DOHH2 (cell line): ENCODE results near the gene SLBP.

ENCODE experiments used
- EZH2phosphoT487 ChIP-seq: fragments of 200-600 bp; sonication (generic); IDR thresholded peaks from 2 replicates; pipeline ENCODE4 v1.6.1; 2017; ENCODE audit warnings: borderline replicate concordance, mild to moderate bottlenecking, antibody characterized with exemption, low read length, moderate library complexity, mixed read lengths
- TF ChIP-seq, protein P1 (sequence below): fragments of 200-600 bp; sonication (generic); IDR thresholded peaks from one replicate; pipeline ENCODE4 v1.5.1; 2014; ENCODE audit warnings: antibody characterized with exemption, mild to moderate bottlenecking, low read depth, low read length; ENCODE audit not compliant: poor library complexity, severe bottlenecking

GRCh38 chr4:1736812-1737211, 24.7 kb upstream of the SLBP start:
- TF ChIP-seq, protein P1, sequence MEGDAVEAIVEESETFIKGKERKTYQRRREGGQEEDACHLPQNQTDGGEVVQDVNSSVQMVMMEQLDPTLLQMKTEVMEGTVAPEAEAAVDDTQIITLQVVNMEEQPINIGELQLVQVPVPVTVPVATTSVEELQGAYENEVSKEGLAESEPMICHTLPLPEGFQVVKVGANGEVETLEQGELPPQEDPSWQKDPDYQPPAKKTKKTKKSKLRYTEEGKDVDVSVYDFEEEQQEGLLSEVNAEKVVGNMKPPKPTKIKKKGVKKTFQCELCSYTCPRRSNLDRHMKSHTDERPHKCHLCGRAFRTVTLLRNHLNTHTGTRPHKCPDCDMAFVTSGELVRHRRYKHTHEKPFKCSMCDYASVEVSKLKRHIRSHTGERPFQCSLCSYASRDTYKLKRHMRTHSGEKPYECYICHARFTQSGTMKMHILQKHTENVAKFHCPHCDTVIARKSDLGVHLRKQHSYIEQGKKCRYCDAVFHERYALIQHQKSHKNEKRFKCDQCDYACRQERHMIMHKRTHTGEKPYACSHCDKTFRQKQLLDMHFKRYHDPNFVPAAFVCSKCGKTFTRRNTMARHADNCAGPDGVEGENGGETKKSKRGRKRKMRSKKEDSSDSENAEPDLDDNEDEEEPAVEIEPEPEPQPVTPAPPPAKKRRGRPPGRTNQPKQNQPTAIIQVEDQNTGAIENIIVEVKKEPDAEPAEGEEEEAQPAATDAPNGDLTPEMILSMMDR, result no peak
- TF ChIP-seq EZH2phosphoT487, result no peak
